H9 (cell line): ENCODE measurements around the gene POTEB2. TPM values are rescaled to one million over a fixed set of nuclear protein-coding genes. Genes with fewer than 3 reads are reported as not detected.
"Not testable (repeated sequence)": the region's sequence is repeated elsewhere in the genome, so short reads cannot be mapped to it uniquely, and the experiment has no call there.

Experiments used
- DNase-seq: peaks from one replicate; pipeline ENCODE4 v3.0.0-alpha.2; 2017
- H2AFZ ChIP-seq: one replicate; pipeline ENCODE4 v1.6.1; 2013; ENCODE audit warnings: mild to moderate bottlenecking, low read length, control low read depth, moderate library complexity
- H2AK5ac ChIP-seq: 2 replicates; pipeline ENCODE4 v1.6.1; 2013; ENCODE audit warnings: low read length, control low read depth, mixed read lengths; ENCODE audit not compliant: insufficient read length
- H2BK120ac ChIP-seq: one replicate; pipeline ENCODE4 v1.6.1; 2013; ENCODE audit warnings: low read depth, mild to moderate bottlenecking, low read length, control low read depth, inconsistent platforms; ENCODE audit not compliant: poor library complexity, severe bottlenecking
- H2BK12ac ChIP-seq: 2 replicates; pipeline ENCODE4 v1.6.1; 2013; ENCODE audit warnings: low read length, control low read depth, mixed read lengths, low read depth; ENCODE audit not compliant: insufficient read length
- H2BK15ac ChIP-seq: 2 replicates; pipeline ENCODE4 v1.6.1; 2013; ENCODE audit warnings: low read depth, low read length, control low read depth
- H2BK20ac ChIP-seq: one replicate; pipeline ENCODE4 v1.6.1; 2013; ENCODE audit warnings: low read depth, mild to moderate bottlenecking, low read length, control low read depth, inconsistent platforms; ENCODE audit not compliant: poor library complexity, severe bottlenecking
- H2BK5ac ChIP-seq: 2 replicates; pipeline ENCODE4 v1.6.1; 2013; ENCODE audit warnings: low read length, control low read depth, mixed read lengths; ENCODE audit not compliant: insufficient read length
- H3K14ac ChIP-seq: 2 replicates; pipeline ENCODE4 v1.6.1; 2013; ENCODE audit warnings: low read length, control low read depth; ENCODE audit not compliant: insufficient read depth
- H3K18ac ChIP-seq: 2 replicates; pipeline ENCODE4 v1.6.1; 2013; ENCODE audit warnings: low read depth, mild to moderate bottlenecking, mixed read lengths, low read length, control low read depth; ENCODE audit not compliant: insufficient read length
- H3K23ac ChIP-seq: 2 replicates; pipeline ENCODE4 v1.6.1; 2013; ENCODE audit warnings: low read length, control low read depth, mixed read lengths, low read depth; ENCODE audit not compliant: insufficient read length
- H3K23me2 ChIP-seq: 2 replicates; pipeline ENCODE4 v1.6.1; 2013; ENCODE audit warnings: low read depth, mild to moderate bottlenecking, mixed read lengths, low read length, control low read depth; ENCODE audit not compliant: insufficient read length, poor library complexity, severe bottlenecking
- H3K27ac ChIP-seq: 2 replicates; pipeline ENCODE4 v1.5.1; 2013; ENCODE audit warnings: low read length, control low read depth, mixed read lengths, low read depth; ENCODE audit not compliant: insufficient read length
- H3K27me3 ChIP-seq: 2 replicates; pipeline ENCODE4 v1.6.1; 2013; ENCODE audit warnings: low read length, control low read depth, inconsistent platforms; ENCODE audit not compliant: insufficient read depth
- H3K4ac ChIP-seq: 2 replicates; pipeline ENCODE4 v1.6.1; 2013; ENCODE audit warnings: low read depth, mild to moderate bottlenecking, control low read depth, inconsistent platforms, low read length, moderate library complexity
- H3K4me1 ChIP-seq: 2 replicates; pipeline ENCODE4 v1.6.1; 2013; ENCODE audit warnings: low read length, control low read depth, inconsistent platforms; ENCODE audit not compliant: insufficient read depth
- H3K4me2 ChIP-seq: 2 replicates; pipeline ENCODE4 v1.6.1; 2013; ENCODE audit warnings: low read length, control low read depth, mixed read lengths; ENCODE audit not compliant: insufficient read length, insufficient read depth
- H3K56ac ChIP-seq: 2 replicates; pipeline ENCODE4 v1.6.1; 2013; ENCODE audit warnings: low read depth, mild to moderate bottlenecking, mixed read lengths, low read length, control low read depth; ENCODE audit not compliant: insufficient read length
- H3K79me1 ChIP-seq: 2 replicates; pipeline ENCODE4 v1.6.1; 2013; ENCODE audit warnings: low read depth, mild to moderate bottlenecking, moderate library complexity, low read length, control low read depth, inconsistent platforms; ENCODE audit not compliant: insufficient read depth, poor library complexity, severe bottlenecking
- H3K79me2 ChIP-seq: 2 replicates; pipeline ENCODE4 v1.6.1; 2013; ENCODE audit warnings: low read length, control low read depth, inconsistent platforms; ENCODE audit not compliant: insufficient read depth
- H3K9ac ChIP-seq: 2 replicates; pipeline ENCODE4 v1.6.1; 2013; ENCODE audit warnings: low read length, control low read depth, mixed read lengths; ENCODE audit not compliant: insufficient read length; ENCODE audit errors: extremely low read depth
- H3K9me3 ChIP-seq: one replicate; pipeline ENCODE4 v1.6.1; 2013; ENCODE audit warnings: low read depth, low read length, inconsistent platforms; ENCODE audit not compliant: control insufficient read depth
- H3T11ph ChIP-seq: one replicate; pipeline ENCODE4 v1.6.1; 2013; ENCODE audit warnings: mild to moderate bottlenecking, low read length, control low read depth, inconsistent platforms
- H4K20me1 ChIP-seq: one replicate; pipeline ENCODE4 v1.6.1; 2013; ENCODE audit not compliant: control insufficient read depth, insufficient read length, insufficient read depth
- H4K5ac ChIP-seq: 2 replicates; pipeline ENCODE4 v1.6.1; 2013; ENCODE audit warnings: low read depth, mild to moderate bottlenecking, mixed read lengths, low read length, control low read depth; ENCODE audit not compliant: insufficient read length
- H4K8ac ChIP-seq: replicated peaks from 2 replicates; pipeline ENCODE4 v1.6.1; 2013; ENCODE audit warnings: low read length, control low read depth, mixed read lengths, low read depth; ENCODE audit not compliant: insufficient read length
- H4K91ac ChIP-seq: 2 replicates; pipeline ENCODE4 v1.6.1; 2013; ENCODE audit warnings: low read depth, mild to moderate bottlenecking, moderate library complexity, mixed read lengths, low read length, control low read depth; ENCODE audit not compliant: insufficient read length
- H3K27ac Mint-ChIP-seq, 3 experiments: 2 replicates in 2 of 3; 3 replicates in 1 of 3; pipeline ENCODE4 v1.8.0; 2020 to 2021; ENCODE audit warnings: mixed read lengths in 3 of 3, mild to moderate bottlenecking in 1 of 3, moderate library complexity in 1 of 3
- H3K27me3 Mint-ChIP-seq: 2 replicates; pipeline ENCODE4 v1.8.0; 2021; ENCODE audit warnings: low read depth, mild to moderate bottlenecking, moderate library complexity, mixed read lengths
- H3K36me3 Mint-ChIP-seq, 3 experiments: 2 replicates in 2 of 3; 3 replicates in 1 of 3; pipeline ENCODE4 v1.8.0; 2020 to 2021; ENCODE audit warnings: low read depth in 3 of 3, mixed read lengths in 3 of 3; ENCODE audit not compliant: insufficient read depth in 1 of 3
- H3K4me1 Mint-ChIP-seq, 2 experiments: 2 replicates each; pipeline ENCODE4 v1.8.0; 2020; ENCODE audit warnings: mixed read lengths in 2 of 2
- H3K4me3 Mint-ChIP-seq, 2 experiments: 2 replicates in 1 of 2; 3 replicates in 1 of 2; pipeline ENCODE4 v1.8.0; 2020 to 2021; ENCODE audit warnings: mild to moderate bottlenecking in 2 of 2, mixed read lengths in 2 of 2, moderate library complexity in 1 of 2
- H3K9me3 Mint-ChIP-seq, 2 experiments: 2 replicates in 1 of 2; 3 replicates in 1 of 2; pipeline ENCODE4 v1.8.0; 2020; ENCODE audit warnings: mild to moderate bottlenecking in 2 of 2, mixed read lengths in 2 of 2, moderate library complexity in 1 of 2
- WGBS: extraction: QIAGEN DNeasy Blood & Tissue Kit; methylation state at CpG from one replicate; pipeline ENCODE4 v1.1.7; 2013; ENCODE audit warnings: missing lambda C conversion rate, low lambda C conversion rate, mixed read lengths; ENCODE audit not compliant: insufficient read length; ENCODE audit errors: extremely low coverage; 5-methylcytosine and 5-hydroxymethylcytosine counted together
- microRNA-seq: library from miRNA; unstranded; fragments of <30 nt; microRNA quantifications from one replicate; pipeline ENCODE4, GENCODE V29; 2020; ENCODE audit warnings: borderline microRNAs expressed
- total RNA-seq: library from RNA; stranded (reverse); gene quantifications from 2 replicates; pipeline ENCODE4 v1.2.1, GENCODE V29; 2021

Gene POTEB2
- total RNA-seq, 1 experiment from 2014 or later: not detected

- DNase-seq, H3K27ac ChIP-seq, H4K20me1 ChIP-seq, H3K79me2 ChIP-seq, H2BK12ac ChIP-seq, H3K9ac ChIP-seq, H3K4me3 Mint-ChIP-seq, H3K27ac Mint-ChIP-seq, H3K79me1 ChIP-seq, H3K27me3 ChIP-seq, H2BK20ac ChIP-seq, H3K23ac ChIP-seq, H3K27me3 Mint-ChIP-seq, H3K18ac ChIP-seq, H3K4me2 ChIP-seq, H3K4me1 Mint-ChIP-seq, H2BK5ac ChIP-seq, H3K4me1 ChIP-seq, H3K9me3 Mint-ChIP-seq, H3T11ph ChIP-seq, H2BK120ac ChIP-seq, H3K36me3 Mint-ChIP-seq, H2BK15ac ChIP-seq, H3K23me2 ChIP-seq, H4K8ac ChIP-seq, H4K91ac ChIP-seq, H4K5ac ChIP-seq, H3K56ac ChIP-seq, H3K9me3 ChIP-seq, H3K14ac ChIP-seq, H3K4ac ChIP-seq, H2AK5ac ChIP-seq, H2AFZ ChIP-seq: not testable (repeated sequence)
- WGBS: no CpG with 5 or more reads among the region's 48 CpGs
Measured at GRCh38 chr15:20878464-20878863, 12.3 kb upstream of the POTEB2 start.

- H4K5ac ChIP-seq, H3K27me3 ChIP-seq, H3K4ac ChIP-seq, H3T11ph ChIP-seq, H3K27ac Mint-ChIP-seq, DNase-seq, H2BK12ac ChIP-seq, H4K8ac ChIP-seq, H3K56ac ChIP-seq, H2BK5ac ChIP-seq, H3K4me1 ChIP-seq, H3K36me3 Mint-ChIP-seq, H2AK5ac ChIP-seq, H3K27me3 Mint-ChIP-seq, H4K20me1 ChIP-seq, H3K14ac ChIP-seq, H2BK120ac ChIP-seq, H2BK20ac ChIP-seq, H2AFZ ChIP-seq, H3K18ac ChIP-seq, H3K9me3 ChIP-seq, H3K23ac ChIP-seq, H3K79me2 ChIP-seq, H3K27ac ChIP-seq, H3K23me2 ChIP-seq, H4K91ac ChIP-seq, H3K79me1 ChIP-seq, H3K9me3 Mint-ChIP-seq, H3K4me1 Mint-ChIP-seq, H3K9ac ChIP-seq, H2BK15ac ChIP-seq, H3K4me2 ChIP-seq, H3K4me3 Mint-ChIP-seq: not testable (repeated sequence)
- no CpG with 5 or more reads among the region's 37 CpGs for WGBS
Measured at GRCh38 chr15:20877819-20878218, 11.7 kb upstream of the POTEB2 start.

Small RNA genes within 50 kb of the gene (microRNA-seq; reads per million reads assigned to microRNA genes)
- not detected for gene MIR3118-2
